ENCODE results near the gene NDUFV1. TPM values are rescaled to one million over a fixed set of nuclear protein-coding genes. Genes with fewer than 3 reads are reported as not detected.
"Not testable (repeated sequence)": the region's sequence is repeated elsewhere in the genome, so short reads cannot be mapped to it uniquely, and the experiment has no call there.

Gene NDUFV1
- total RNA-seq, 2 experiments from 2014 or later, result 279 to 287 TPM

- POLR2A ChIA-PET; H3K27ac Mint-ChIP-seq; H3K36me3 Mint-ChIP-seq; H3K4me3 Mint-ChIP-seq; DNase-seq; H3K9me3 Mint-ChIP-seq; intact Hi-C loops (cut with micrococcal nuclease); H3K27me3 Mint-ChIP-seq; H3K4me1 Mint-ChIP-seq (ENCODE audit: low read depth); CTCF ChIA-PET: not testable (repeated sequence)
These were observed 16.2 kb downstream of the NDUFV1 start for GRCh38 chr11:67622905-67623304.

- H3K4me3 Mint-ChIP-seq; CTCF ChIA-PET; H3K36me3 Mint-ChIP-seq; H3K9me3 Mint-ChIP-seq; POLR2A ChIA-PET; H3K27ac Mint-ChIP-seq; DNase-seq; H3K4me1 Mint-ChIP-seq (ENCODE audit: low read depth); H3K27me3 Mint-ChIP-seq; intact Hi-C loops (cut with micrococcal nuclease): not testable (repeated sequence)
These were observed 17.1 kb downstream of the NDUFV1 start for GRCh38 chr11:67623795-67624194.

GRCh38 chr11:67626131-67626833 lies 19.5 kb downstream of the NDUFV1 start:
- intact Hi-C loops (cut with micrococcal nuclease), result loop anchor here (5.0 kb wide), 1 partner anchor 86 kb away; no protein-coding TSS in a partner anchor
- H3K9me3 Mint-ChIP-seq; H3K36me3 Mint-ChIP-seq; H3K4me3 Mint-ChIP-seq; H3K27me3 Mint-ChIP-seq; H3K27ac Mint-ChIP-seq; POLR2A ChIA-PET; H3K4me1 Mint-ChIP-seq (ENCODE audit: low read depth); DNase-seq: not testable (repeated sequence)
- CTCF ChIA-PET, result interaction anchor here (1.0 to 1.3 kb wide), 3 partner anchors 10 to 33 kb away, joined by 3 to 5 read pairs (median 3); no protein-coding TSS in a partner anchor

- ChIA-PET POLR2A (no interaction called here), CTCF (interaction anchor here (1.0 to 3.8 kb wide), 3 partner anchors 11 to 32 kb away, joined by 3 to 59 read pairs (median 5); no protein-coding TSS in a partner anchor)
- no peak for DNase-seq
- no peaks in the 10 kb centered on the region for H3K27me3 Mint-ChIP-seq
- intact Hi-C loops (cut with micrococcal nuclease), result loop anchor here (5.0 kb wide), 1 partner anchor 85 kb away; no protein-coding TSS in a partner anchor
- no peaks in the 10 kb centered on the region for H3K9me3 Mint-ChIP-seq
- H3K36me3 Mint-ChIP-seq, result no peaks in the 10 kb centered on the region
- H3K27ac Mint-ChIP-seq, result no peak overlapping the region
- H3K4me3 Mint-ChIP-seq, result no peak overlapping the region
- peaks cover 6% of the 10 kb centered on the region for H3K4me1 Mint-ChIP-seq (ENCODE audit: low read depth)
These were observed 20.2 kb downstream of the NDUFV1 start for GRCh38 chr11:67626970-67627369.

- no peaks in the 10 kb centered on the region for H3K27me3 Mint-ChIP-seq
- no peaks in the 10 kb centered on the region for H3K9me3 Mint-ChIP-seq
- peaks cover 6% of the 10 kb centered on the region for H3K4me1 Mint-ChIP-seq (ENCODE audit: low read depth)
- DNase-seq, result no peak
- H3K4me3 Mint-ChIP-seq, result no peak overlapping the region
- ChIA-PET POLR2A (no interaction called here), CTCF (interaction anchor here (0.8 to 4.3 kb wide), 3 partner anchors 10 to 21 kb away, joined by 4 to 59 read pairs (median 56); partner anchors contain the start of gene ACY3)
- intact Hi-C loops (cut with micrococcal nuclease), result loop anchor here (5.0 kb wide), 1 partner anchor 85 kb away; no protein-coding TSS in a partner anchor
- H3K36me3 Mint-ChIP-seq, result no peaks in the 10 kb centered on the region
- H3K27ac Mint-ChIP-seq, result no peak overlapping the region
These were observed 20.7 kb downstream of the NDUFV1 start for GRCh38 chr11:67627441-67627811.

- no peak for DNase-seq
- no peaks in the 10 kb centered on the region for H3K9me3 Mint-ChIP-seq
- H3K4me3 Mint-ChIP-seq, result no peak overlapping the region
- ChIA-PET POLR2A (interaction anchor here (1.9 to 2.8 kb wide), 2 partner anchors 14 to 18 kb away, joined by 5 to 17 read pairs; no protein-coding TSS in a partner anchor), CTCF (interaction anchor here (0.7 to 5.3 kb wide), 9 partner anchors 11 to 98 kb away, joined by 3 to 90 read pairs (median 10); partner anchors contain the start of gene ACY3)
- H3K4me1 Mint-ChIP-seq (ENCODE audit: low read depth), result peaks cover 6% of the 10 kb centered on the region
- no peaks in the 10 kb centered on the region for H3K36me3 Mint-ChIP-seq
- intact Hi-C loops (cut with micrococcal nuclease), result loop anchor here (2.0 to 5.0 kb wide), 3 partner anchors 13 to 84 kb away; partner anchors contain the start of gene NDUFV1
- no peaks in the 10 kb centered on the region for H3K27me3 Mint-ChIP-seq
- no peak overlapping the region for H3K27ac Mint-ChIP-seq
These were observed 21.3 kb downstream of the NDUFV1 start for GRCh38 chr11:67627812-67628624.

- intact Hi-C loops (cut with micrococcal nuclease), result loop anchor here (1.0 to 5.0 kb wide), 4 partner anchors 14 to 83 kb away; partner anchors contain the start of gene NDUFV1
- POLR2A ChIA-PET, result interaction anchor here (1.0 to 3.0 kb wide), 6 partner anchors 13 to 276 kb away, joined by 3 to 17 read pairs (median 6); partner anchors contain the start of gene POLD4
- Mint-ChIP-seq H3K27ac (peak overlapping the region; percentile 67), H3K36me3 (no peaks in the 10 kb centered on the region), H3K27me3 (no peaks in the 10 kb centered on the region), H3K9me3 (no peaks in the 10 kb centered on the region), H3K4me1 (ENCODE audit: low read depth) (peaks cover 6% of the 10 kb centered on the region), H3K4me3 (peak overlapping the region; percentile 66)
- CTCF ChIA-PET, result interaction anchor here (0.7 to 5.3 kb wide), 23 partner anchors 9 to 311 kb away, joined by 3 to 90 read pairs (median 5); partner anchors contain the start of genes ACY3, CDK2AP2 and TBX10
- no peak for DNase-seq
These were observed 22.1 kb downstream of the NDUFV1 start for GRCh38 chr11:67628710-67629385.

- ChIA-PET CTCF (interaction anchor here (0.6 to 5.3 kb wide), 25 partner anchors 9 to 312 kb away, joined by 3 to 90 read pairs (median 5); partner anchors contain the start of genes ACY3, CDK2AP2 and TBX10), POLR2A (interaction anchor here (0.6 to 3.0 kb wide), 10 partner anchors 13 to 276 kb away, joined by 3 to 17 read pairs (median 4); partner anchors contain the start of genes ACY3 and POLD4)
- no peaks in the 10 kb centered on the region for H3K9me3 Mint-ChIP-seq
- H3K27me3 Mint-ChIP-seq, result no peaks in the 10 kb centered on the region
- H3K36me3 Mint-ChIP-seq, result no peaks in the 10 kb centered on the region
- intact Hi-C loops (cut with micrococcal nuclease), result loop anchor here (1.0 to 5.0 kb wide), 5 partner anchors 15 to 176 kb away; partner anchors contain the start of gene NDUFV1
- DNase-seq, result peak; percentile 92
- peak within 1 kb of the TSS; percentile 81 for H3K4me3 Mint-ChIP-seq
- H3K4me1 Mint-ChIP-seq (ENCODE audit: low read depth), result peaks cover 6% of the 10 kb centered on the region
- H3K27ac Mint-ChIP-seq, result peak within 1 kb of the TSS; percentile 88
These were observed 22.9 kb downstream of the NDUFV1 start, which contains the start of gene NUDT8 for GRCh38 chr11:67629386-67630227. NUDT8 (minus strand) TSS chr11:67629937; CDS start chr11:67629911, 26 bp downstream.

- DNase-seq, result peak; percentile 99
- CTCF ChIA-PET, result interaction anchor here (0.6 to 5.3 kb wide), 22 partner anchors 10 to 313 kb away, joined by 3 to 90 read pairs (median 5); partner anchors contain the start of genes ACY3 and CDK2AP2
- POLR2A ChIA-PET, result interaction anchor here (0.6 to 3.0 kb wide), 9 partner anchors 14 to 277 kb away, joined by 3 to 17 read pairs (median 4); partner anchors contain the start of genes ACY3 and POLD4
- H3K9me3 Mint-ChIP-seq, result no peaks in the 10 kb centered on the region
- peak overlapping the region; percentile 81 for H3K4me3 Mint-ChIP-seq
- H3K4me1 Mint-ChIP-seq (ENCODE audit: low read depth), result peaks cover 6% of the 10 kb centered on the region
- H3K36me3 Mint-ChIP-seq, result no peaks in the 10 kb centered on the region
- intact Hi-C loops (cut with micrococcal nuclease), result loop anchor here (1.0 kb wide), 1 partner anchor 175 kb away; no protein-coding TSS in a partner anchor
- no peaks in the 10 kb centered on the region for H3K27me3 Mint-ChIP-seq
- peak overlapping the region; percentile 88 for H3K27ac Mint-ChIP-seq
These were observed 23.6 kb downstream of the NDUFV1 start for GRCh38 chr11:67630228-67630942.

GRCh38 chr11:67630943-67631331 lies 24.2 kb downstream of the NDUFV1 start:
- Mint-ChIP-seq H3K27me3 (no peaks in the 10 kb centered on the region), H3K9me3 (no peaks in the 10 kb centered on the region), H3K36me3 (no peaks in the 10 kb centered on the region), H3K4me1 (ENCODE audit: low read depth) (peaks cover 6% of the 10 kb centered on the region), H3K27ac (peak overlapping the region; percentile 72), H3K4me3 (peak overlapping the region; percentile 78)
- intact Hi-C loops (cut with micrococcal nuclease), result loop anchor here (1.0 kb wide), 1 partner anchor 174 kb away; no protein-coding TSS in a partner anchor
- no peak for DNase-seq
- ChIA-PET CTCF (interaction anchor here (0.7 to 5.3 kb wide), 6 partner anchors 13 to 54 kb away, joined by 3 to 90 read pairs (median 32); partner anchors contain the start of gene ACY3), POLR2A (interaction anchor here (1.1 to 3.0 kb wide), 4 partner anchors 17 to 26 kb away, joined by 3 to 17 read pairs (median 6); partner anchors contain the start of gene ACY3)

Measured in activated CD4-positive, alpha-beta memory T cell treated with anti-CD3 and anti-CD28 coated beads for 36 hours (primary cell).